T-helper 1 cell treated with Interleukin-12 subunit alpha and Interleukin-12 subunit beta and Interleukin-4 antibody, amounts not matched to agents 30 ng/mL and 1 ng/mL, for 36 hours (primary cell): ENCODE data around the gene ZCRB1. TPM values are rescaled to one million over a fixed set of nuclear protein-coding genes. Genes with fewer than 3 reads are reported as not detected.

Experiments used
- intact Hi-C: fragments of 100-400 bp; cut with micrococcal nuclease; formaldehyde crosslinking; loops from one replicate; pipeline ENCODE4 v1.15.1; 2024
- total RNA-seq: library from RNA; stranded (reverse); gene quantifications from 2 replicates; pipeline ENCODE4 v1.2.3, GENCODE V29; 2022

Gene ZCRB1
- total RNA-seq, 1 donor from 2014 or later, result 41.2 TPM

GRCh38 chr12:42330097-42330496, 4.2 kb upstream of the ZCRB1 start:
- intact Hi-C loops, result loop anchor here (5.0 kb wide), 2 partner anchors 1053 to 1383 kb away; no protein-coding TSS in a partner anchor

GRCh38 chr12:42327227-42327590, 1.3 kb upstream of the ZCRB1 start:
- intact Hi-C loops, result loop anchor here (2.0 kb wide), 2 partner anchors 46 to 1432 kb away; partner anchors contain the start of genes IRAK4 and PUS7L

GRCh38 chr12:42326541-42327226, 790 bp upstream of the ZCRB1 start:
- intact Hi-C loops, result loop anchor here (1.0 to 2.0 kb wide), 6 partner anchors 46 to 1481 kb away; partner anchors contain the start of genes IRAK4, PUS7L and YAF2

GRCh38 chr12:42325326-42325652, 605 bp downstream of the ZCRB1 start:
- intact Hi-C loops, result no loop called here

GRCh38 chr12:42323856-42324255, 2.0 kb downstream of the ZCRB1 start:
- intact Hi-C loops, result no loop called here

- intact Hi-C loops, result no loop called here
These were observed 3.3 kb downstream of the ZCRB1 start for GRCh38 chr12:42322567-42322966.

- intact Hi-C loops, result no loop called here
These were observed 5.1 kb downstream of the ZCRB1 start for GRCh38 chr12:42320796-42321195.

GRCh38 chr12:42315108-42315507, 10.8 kb downstream of the ZCRB1 start:
- intact Hi-C loops, result no loop called here

- intact Hi-C loops, result no loop called here
These were observed 15.9 kb downstream of the ZCRB1 start for GRCh38 chr12:42309996-42310395.

- intact Hi-C loops, result no loop called here
These were observed 17.5 kb downstream of the ZCRB1 start for GRCh38 chr12:42308390-42308789.

- intact Hi-C loops, result no loop called here
These were observed 19.6 kb downstream of the ZCRB1 start for GRCh38 chr12:42306297-42306696.

GRCh38 chr12:42299392-42300308, 26.2 kb downstream of the ZCRB1 start:
- intact Hi-C loops, result loop anchor here (5.0 kb wide), 1 partner anchor 62 kb away; the partner anchor contains the start of gene YAF2

- intact Hi-C loops, result loop anchor here (5.0 kb wide), 1 partner anchor 62 kb away; the partner anchor contains the start of gene YAF2
These were observed 27.0 kb downstream of the ZCRB1 start for GRCh38 chr12:42298887-42299286.

GRCh38 chr12:42296503-42297109, 29.3 kb downstream of the ZCRB1 start:
- intact Hi-C loops, result loop anchor here (2.0 to 5.0 kb wide), 2 partner anchors 59 to 76 kb away; partner anchors contain the start of gene YAF2

- intact Hi-C loops, result no loop called here
These were observed 34.2 kb downstream of the ZCRB1 start for GRCh38 chr12:42291680-42292079.

GRCh38 chr12:42288544-42288943, 37.4 kb downstream of the ZCRB1 start:
- intact Hi-C loops, result no loop called here

- intact Hi-C loops, result no loop called here
These were observed 39.2 kb downstream of the ZCRB1 start for GRCh38 chr12:42286741-42287140.

GRCh38 chr12:42285431-42285830, 40.5 kb downstream of the ZCRB1 start:
- intact Hi-C loops, result no loop called here

- intact Hi-C loops, result no loop called here
These were observed 41.0 kb downstream of the ZCRB1 start for GRCh38 chr12:42284876-42285275.

GRCh38 chr12:42284157-42284556, 41.7 kb downstream of the ZCRB1 start:
- intact Hi-C loops, result no loop called here

- intact Hi-C loops, result no loop called here
These were observed 42.2 kb downstream of the ZCRB1 start for GRCh38 chr12:42283739-42284138.

- intact Hi-C loops, result no loop called here
These were observed 43.6 kb downstream of the ZCRB1 start for GRCh38 chr12:42282294-42282693.
